ENCODE data around the gene EFS.

The EFS gene

GRCh38 chr14:23310546-23310945 is 54.4 kb downstream of the EFS start:
- no peak overlapping the region for H3K27ac ChIP-seq
- no peak for DNase-seq (ENCODE audit: low read depth, low spot score)

GRCh38 chr14:23308721-23309445 is 56.1 kb downstream of the EFS start:
- peak overlapping the region; percentile 87 for H3K27ac ChIP-seq

GRCh38 chr14:23307687-23308644 is 57.0 kb downstream of the EFS start:
- peak overlapping the region; percentile 87 for H3K27ac ChIP-seq
- DNase-seq (ENCODE audit: low read depth, low spot score), result peak; percentile 27

More at GRCh38 chr14:23308721-23309445, 56.1 kb downstream of the EFS start:
- no peak for DNase-seq (ENCODE audit: low read depth, low spot score)

- no peak for DNase-seq (ENCODE audit: low read depth, low spot score)
- H3K27ac ChIP-seq, result peak overlapping the region; percentile 87
Observed at GRCh38 chr14:23307146-23307530, 57.8 kb downstream of the EFS start.

- peak within 1 kb of the TSS; percentile 87 for H3K27ac ChIP-seq
- DNase-seq (ENCODE audit: low read depth, low spot score), result peak; percentile 40
Observed at GRCh38 chr14:23306412-23307145, 58.4 kb downstream of the EFS start, which contains the start of gene BCL2L2. TSS of gene BCL2L2 (plus strand) at chr14:23306833. CDS start at chr14:23307768, 935 bp downstream.

Measured in epithelial cell of prostate (primary cell).